Measurements from ENCODE around the gene ARID1B. TPM values are rescaled to one million over a fixed set of nuclear protein-coding genes. Genes with fewer than 3 reads are reported as not detected.

Gene ARID1B
- total and polyA plus RNA-seq, 10 of the 15 experiments (the other 5 are each of a cell fraction or from before 2014, with no cell fraction given) = 24.7 to 133 (median 54.6) TPM

GRCh38 chr6:156980515-156980914, 203.3 kb downstream of the ARID1B start:
- DNase-seq (ENCODE audit: low read depth, low spot score) (no peak), FAIRE-seq (no peak), ATAC-seq (no peak)
- Histone ChIP-seq H2AFZ (ENCODE audit: control insufficient read depth, low read depth, low read length) (no peak overlapping the region), H3K27me3 (replicated peaks in 1 of 2; ENCODE audit: control insufficient read depth in 2 of 2, insufficient read depth in 2 of 2, low read length in 1 of 2) (no peaks in the 10 kb centered on the region), H3K4me2 (ENCODE audit: control insufficient read depth, insufficient read depth) (no peak overlapping the region), H3K79me2 (ENCODE audit: control insufficient read depth, insufficient read depth, low read length) (peaks cover 89% of the 10 kb centered on the region), H3K36me3 (ENCODE audit: control insufficient read depth in 2 of 2, insufficient read depth in 2 of 2, low read length in 1 of 2) (peaks cover 0 to 3% of the 10 kb centered on the region in 2 experiments; a peak in 1 of 4 replicates), H4K20me1 (ENCODE audit: control insufficient read depth, insufficient read depth) (peaks cover 6% of the 10 kb centered on the region), H3K9me3 (replicated peaks; ENCODE audit: control insufficient read depth, insufficient read depth, low read length) (no peaks in the 10 kb centered on the region; the same call in 2 of the 3 replicates), H3K27ac (ENCODE audit: control insufficient read depth, insufficient read depth) (no peak overlapping the region), H3K9ac (ENCODE audit: control insufficient read depth, insufficient read depth, low read length) (no peak overlapping the region), H3K4me3 (no peak overlapping the region), H3K4me1 (ENCODE audit: control insufficient read depth, insufficient read depth, low read length) (peaks cover 46% of the 10 kb centered on the region)
- in situ Hi-C loops (cut with MboI) (no loop called here), intact Hi-C loops (cut with micrococcal nuclease; ENCODE audit: unreplicated experiment) (no loop called here)
- no TSS peak for BruUV-seq (replicated peaks)
- ChIA-PET RAD21 (ENCODE audit: unreplicated experiment) (no interaction called here), POLR2A (interaction anchor here (1.4 kb wide), 1 partner anchor 8 kb away, joined by 4 read pairs; no protein-coding TSS in a partner anchor), SMC1A (ENCODE audit: uncharacterized antibody, unreplicated experiment) (interaction anchor here (1.0 kb wide), 2 partner anchors 11 to 21 kb away, joined by 3 to 4 read pairs; no protein-coding TSS in a partner anchor), CTCF (no interaction called here)
- TF ChIP-seq ZNF687 (IDR thresholded peaks at IDR 0.05) (no peak), IRF4 (IDR thresholded peaks at IDR 0.05; ENCODE audit: low read depth, low read length) (no peak), NR2F1 (conservative IDR thresholded peaks at IDR 0.05) (no peak), IKZF2 (IDR thresholded peaks at IDR 0.05) (no peak), SKIL (IDR thresholded peaks at IDR 0.05; ENCODE audit: low read depth, poor library complexity, severe bottlenecking) (no peak)
- 95% methylated on average over 10 of the region's 10 CpGs for WGBS (ENCODE audit: insufficient coverage, insufficient replicate concordance, low lambda C conversion rate, missing lambda C conversion rate)

Data from GM12878 (cell line).